SK-N-SH (cell line): Measurements from ENCODE around the gene ADAMTS17. TPM values are rescaled to one million over a fixed set of nuclear protein-coding genes. Genes with fewer than 3 reads are reported as not detected.

ENCODE experiments used
- CTCF ChIA-PET: fragments of 300-600, 350-600 bp; formaldehyde crosslinking; extraction: SDS; loops from one replicate; lab custom pipeline; 2021; lab: Yijun Ruan, JAX
- POLR2A ChIA-PET: fragments of 350-600 bp; sonication (Branson Sonifier 250); formaldehyde crosslinking; extraction: SDS; loops from one replicate; lab custom pipeline; 2020; ENCODE audit warnings: antibody characterized with exemption, inconsistent platforms; lab: Yijun Ruan, JAX
- DNase-seq: peaks from one replicate; pipeline ENCODE4 v3.0.0; 2012
- H2AFZ ChIP-seq: fragments of 200-600 bp; sonication (generic); 2 replicates; pipeline ENCODE4 v1.8.1; 2016; ENCODE audit warnings: antibody characterized with exemption, mild to moderate bottlenecking, low read depth
- H3F3A ChIP-seq: fragments of 200-600 bp; sonication (generic); replicated peaks from 2 replicates; pipeline ENCODE3; 2016; ENCODE audit warnings: antibody characterized with exemption, mild to moderate bottlenecking; ENCODE audit not compliant: insufficient read depth
- H3K27ac ChIP-seq, 2 experiments: fragments of 200-500 bp in 1 of 2; fragments of 200-600 bp in 1 of 2; sonication (Bioruptor generic) in 1 of 2; sonication (generic), shearing (Covaris generic) in 1 of 2; 2 replicates each; pipeline versions ENCODE4 v1.5.1 to v1.6.1; 2014 to 2016; ENCODE audit warnings: low read depth in 2 of 2, inconsistent platforms in 1 of 2, low read length in 1 of 2, mild to moderate bottlenecking in 1 of 2, mixed read lengths in 1 of 2
- H3K27me3 ChIP-seq: fragments of 200-600 bp; sonication (generic), shearing (Covaris generic); 2 replicates; pipeline ENCODE4 v1.6.1; 2016; ENCODE audit warnings: mixed run types; ENCODE audit not compliant: insufficient read depth
- H3K36me3 ChIP-seq, 2 experiments: fragments of 200-500 bp in 1 of 2; fragments of 200-600 bp in 1 of 2; sonication (Bioruptor generic) in 1 of 2; sonication (generic) in 1 of 2; replicated peaks in 1 of 2; 2 replicates each; pipeline versions ENCODE3 to v1.5.1; 2014 to 2016; ENCODE audit warnings: low read length in 1 of 2, mild to moderate bottlenecking in 1 of 2; ENCODE audit not compliant: insufficient read depth in 2 of 2, control insufficient read depth in 1 of 2
- H3K4me1 ChIP-seq, 2 experiments: fragments of 200-500 bp in 1 of 2; fragments of 200-600 bp in 1 of 2; sonication (Bioruptor generic) in 1 of 2; sonication (generic), shearing (Covaris generic) in 1 of 2; 2 replicates each; pipeline versions ENCODE4 v1.5.1 to v1.6.1; 2014 to 2016; ENCODE audit warnings: low read depth in 1 of 2, low read length in 1 of 2, mixed run types in 1 of 2; ENCODE audit not compliant: insufficient read depth in 2 of 2, control insufficient read depth in 1 of 2
- H3K4me2 ChIP-seq: fragments of 200-600 bp; sonication (generic), shearing (Covaris generic); 2 replicates; pipeline ENCODE4 v1.6.1; 2017; ENCODE audit warnings: mixed run types
- H3K4me3 ChIP-seq, 2 experiments: fragments of 200-500 bp in 1 of 2; fragments of 200-600 bp in 1 of 2; sonication (Bioruptor generic) in 1 of 2; sonication (generic), shearing (Covaris generic) in 1 of 2; 2 replicates each; pipeline versions ENCODE4 v1.5.1 to v1.8.1; 2014 to 2016; ENCODE audit warnings: low read depth in 2 of 2, inconsistent platforms in 1 of 2, low read length in 1 of 2, mild to moderate bottlenecking in 1 of 2, mixed read lengths in 1 of 2, moderate library complexity in 1 of 2
- H3K79me2 ChIP-seq: fragments of 200-600 bp; sonication (generic); 2 replicates; pipeline ENCODE4 v1.8.1; 2017; ENCODE audit warnings: mild to moderate bottlenecking; ENCODE audit not compliant: insufficient read depth
- H3K9ac ChIP-seq: fragments of 200-600 bp; sonication (generic); 2 replicates; pipeline ENCODE4 v1.6.1; 2017; ENCODE audit warnings: mixed run types
- H3K9me2 ChIP-seq: fragments of 200-600 bp; sonication (generic); 2 replicates; pipeline ENCODE4 v1.6.1; 2017; ENCODE audit warnings: mixed run types
- H3K9me3 ChIP-seq: fragments of 200-600 bp; sonication (generic); 2 replicates; pipeline ENCODE4 v1.6.1; 2017; ENCODE audit warnings: mixed run types, mild to moderate bottlenecking, moderate library complexity
- H4K20me1 ChIP-seq: fragments of 200-600 bp; sonication (generic); 2 replicates; pipeline ENCODE4 v1.6.1; 2017; ENCODE audit warnings: mild to moderate bottlenecking, mixed run types; ENCODE audit not compliant: insufficient read depth
- ELF1 ChIP-seq: IDR thresholded peaks from 2 replicates; pipeline ENCODE4 v1.4.0; 2012
- EP300 ChIP-seq, 2 experiments: IDR thresholded peaks; 2 replicates each; pipeline versions ENCODE4 v1.4.0 to v1.6.1; 2012; ENCODE audit warnings: borderline replicate concordance in 1 of 2, low read depth in 1 of 2, low read length in 1 of 2
- FOSL2 ChIP-seq: IDR thresholded peaks from 2 replicates; pipeline ENCODE4 v1.4.0; 2012; ENCODE audit warnings: low read depth, mild to moderate bottlenecking, moderate library complexity, borderline replicate concordance
- FOXJ3 ChIP-seq: sonication (generic); formaldehyde crosslinking; IDR thresholded peaks from 2 replicates; pipeline ENCODE4 v1.5.1; 2020; ENCODE audit warnings: mild to moderate bottlenecking, missing genetic modification reagents
- GABPA ChIP-seq: IDR thresholded peaks from 2 replicates; pipeline ENCODE4 v1.4.0; 2012; ENCODE audit warnings: low read depth, mild to moderate bottlenecking
- GATA2 ChIP-seq: sonication (generic); formaldehyde crosslinking; IDR thresholded peaks from 2 replicates; pipeline ENCODE4 v1.5.0; 2020; ENCODE audit warnings: mild to moderate bottlenecking, missing genetic modification reagents
- IRF3 ChIP-seq: fragments of 150-350 bp; IDR thresholded peaks from 2 replicates; pipeline ENCODE4 v1.6.1; 2016; ENCODE audit warnings: mild to moderate bottlenecking, low read depth, low read length
- NRF1 ChIP-seq: IDR thresholded peaks from 2 replicates; pipeline ENCODE4 v1.6.1; 2012; ENCODE audit warnings: low read depth, mild to moderate bottlenecking, low read length
- PBX3 ChIP-seq: IDR thresholded peaks from 2 replicates; pipeline ENCODE4; 2012
- POLR2AphosphoS5 ChIP-seq: IDR thresholded peaks from 2 replicates; pipeline ENCODE4 v1.6.1; 2012; ENCODE audit warnings: low read depth, low read length
- RCOR1 ChIP-seq: fragments of 150-350 bp; IDR thresholded peaks from 2 replicates; pipeline ENCODE4 v1.6.1; 2017; ENCODE audit warnings: antibody characterized with exemption, low read length
- REST ChIP-seq: IDR thresholded peaks from 2 replicates; pipeline ENCODE4 v1.6.1; 2012; ENCODE audit warnings: mild to moderate bottlenecking, low read depth, low read length, moderate library complexity
- RFX5 ChIP-seq: IDR thresholded peaks from 2 replicates; pipeline ENCODE4 v1.6.1; 2012; ENCODE audit warnings: mild to moderate bottlenecking, improper control_type of control experiment, low read length
- RXRA ChIP-seq: IDR thresholded peaks from 2 replicates; pipeline ENCODE4 v1.4.0; 2012; ENCODE audit warnings: low read depth, mild to moderate bottlenecking, borderline replicate concordance
- USF2 ChIP-seq: fragments of 150-350 bp; IDR thresholded peaks from 2 replicates; pipeline ENCODE4 v1.6.1; 2017; ENCODE audit warnings: antibody characterized with exemption, low read length, low read depth, borderline replicate concordance
- YY1 ChIP-seq: IDR thresholded peaks from 2 replicates; pipeline ENCODE4 v1.4.0; 2012; ENCODE audit warnings: low read depth, mild to moderate bottlenecking
- ZBTB33 ChIP-seq: IDR thresholded peaks from 2 replicates; pipeline ENCODE4 v1.4.0; 2012; ENCODE audit warnings: low read depth, borderline replicate concordance
- WGBS: methylation state at CpG from one replicate; pipeline ENCODE4 v1.1.6; 2017; ENCODE audit warnings: low lambda C conversion rate; 5-methylcytosine and 5-hydroxymethylcytosine counted together
- polyA plus RNA-seq, 3 experiments: library from polyadenylated mRNA; depleted of rRNA; stranded (reverse); fragments of >200 nt; gene quantifications; 2 replicates each; pipeline ENCODE4 v1.2.3, GENCODE V29; 2012

ADAMTS17 gene
- polyA plus RNA-seq, 1 of the 3 experiments (the other 2 are of a cell fraction) = not detected

- H3F3A ChIP-seq = no peaks in the 10 kb centered on the region
- H3K4me2 ChIP-seq = no peak overlapping the region
- no peak for DNase-seq
- no peak overlapping the region for H2AFZ ChIP-seq
- H3K79me2 ChIP-seq = no peaks in the 10 kb centered on the region
- ChIA-PET CTCF (no interaction called here), POLR2A (no interaction called here)
- no peak overlapping the region for H3K4me3 ChIP-seq
- no peaks in the 10 kb centered on the region for H3K9me2 ChIP-seq
- no peaks in the 10 kb centered on the region for H3K36me3 ChIP-seq
- H3K4me1 ChIP-seq = no peaks in the 10 kb centered on the region
- TF ChIP-seq GABPA (no peak), PBX3 (no peak), USF2 (no peak), REST (no peak), FOXJ3 (no peak), RCOR1 (no peak), ZBTB33 (no peak), NRF1 (no peak), GATA2 (CRISPR knock-in tag) (no peak), RFX5 (no peak), YY1 (no peak), EP300 (IDR thresholded peaks at IDR 0.05; ENCODE audit: borderline replicate concordance in 1 of 2, low read depth in 1 of 2, low read length in 1 of 2) (no peak), POLR2AphosphoS5 (no peak), RXRA (no peak), IRF3 (no peak), ELF1 (no peak), FOSL2 (no peak)
- no peak overlapping the region for H3K9ac ChIP-seq
- WGBS = 69% methylated on average over 35 of the region's 35 CpGs
- H3K9me3 ChIP-seq = no peaks in the 10 kb centered on the region
- H3K27me3 ChIP-seq = no peaks in the 10 kb centered on the region
- H3K27ac ChIP-seq = no peak overlapping the region
- H4K20me1 ChIP-seq = no peaks in the 10 kb centered on the region
Measured at GRCh38 chr15:100292010-100292409, 49.8 kb downstream of the ADAMTS17 start.
